HepG2 (cell line): ENCODE results near the gene MMP28. TPM values are rescaled to one million over a fixed set of nuclear protein-coding genes. Genes with fewer than 3 reads are reported as not detected.

ENCODE experiments used
- ATAC-seq: fragments of 200-7000 bp; cut with Tn5 transposase; 3 replicates; pipeline ENCODE4 v1.9.1; 2020; ENCODE audit warnings: mild to moderate bottlenecking, moderate library complexity
- BruUV-seq: library from RNA; stranded (reverse); fragments of 400-500 nt; replicated peaks from 2 replicates; lab custom pipeline; 2021; lab: Mats Ljungman, UMichigan
- CTCF ChIA-PET: fragments of 300-600 bp; formaldehyde crosslinking; extraction: SDS; loops from one replicate; lab custom pipeline; 2021; ENCODE audit warnings: low total read pairs, inconsistent platforms, low intra/inter-chr PET ratio; lab: Yijun Ruan, JAX
- POLR2A ChIA-PET: fragments of 350-600 bp; sonication (Branson Sonifier 250); formaldehyde crosslinking; loops from one replicate; lab custom pipeline; 2020; ENCODE audit warnings: antibody characterized with exemption, inconsistent platforms; lab: Yijun Ruan, JAX
- DNase-seq: peaks from one replicate; pipeline ENCODE4 v3.0.0-alpha.2; 2015; ENCODE audit warnings: low spot score
- FAIRE-seq: peaks from 3 replicates; lab custom pipeline; 2011; peaks lifted over from hg19 to GRCh38; lab: Jason Lieb, UNC
- H2AFZ ChIP-seq: one replicate; pipeline ENCODE4 v1.6.1; 2011; ENCODE audit warnings: low read length, inconsistent platforms
- H3K27ac ChIP-seq: fragments of 300-600 bp; 3 replicates; pipeline ENCODE4 v1.8.0; 2011; ENCODE audit warnings: mixed run types, mild to moderate bottlenecking, mixed read lengths, low read length, inconsistent platforms; ENCODE audit not compliant: insufficient read depth; ENCODE audit errors: extremely low read length
- H3K27me3 ChIP-seq, 2 experiments: fragments of 200-600 bp in 1 of 2; 2 replicates in 1 of 2; 3 replicates in 1 of 2; pipeline versions ENCODE4 v1.6.0 to v1.8.0; 2011; ENCODE audit warnings: low read length in 2 of 2, mild to moderate bottlenecking in 2 of 2, moderate library complexity in 2 of 2, inconsistent platforms in 1 of 2; ENCODE audit not compliant: insufficient read depth in 2 of 2, control insufficient read depth in 1 of 2
- H3K36me3 ChIP-seq, 2 experiments: fragments of 200-600 bp in 1 of 2; replicated peaks in 1 of 2; 2 replicates in 1 of 2; 3 replicates in 1 of 2; pipeline versions ENCODE4 v1.5.1 to v1.8.0; 2011; ENCODE audit warnings: low read length in 2 of 2, inconsistent platforms in 1 of 2; ENCODE audit not compliant: insufficient read depth in 2 of 2, control insufficient read depth in 1 of 2
- H3K4me1 ChIP-seq: 2 replicates; pipeline ENCODE4 v1.5.1; 2012; ENCODE audit warnings: low read length, inconsistent platforms; ENCODE audit not compliant: insufficient read depth
- H3K4me2 ChIP-seq: 2 replicates; pipeline ENCODE4 v1.6.0; 2011; ENCODE audit warnings: low read depth, low read length, inconsistent platforms
- H3K4me3 ChIP-seq, 3 experiments: fragments of 200-600 bp in 1 of 3; sonication (generic), shearing (Covaris generic) in 1 of 3; replicated peaks in 1 of 3; 2 replicates each; pipeline ENCODE4 v1.5.1; 2011 to 2016; ENCODE audit warnings: low read length in 3 of 3, inconsistent platforms in 2 of 3, low read depth in 2 of 3, mild to moderate bottlenecking in 2 of 3, control low read depth in 1 of 3, mixed read lengths in 1 of 3; ENCODE audit not compliant: insufficient read depth in 1 of 3
- H3K79me2 ChIP-seq: one replicate; pipeline ENCODE4 v1.6.1; 2011; ENCODE audit warnings: low read length, inconsistent platforms; ENCODE audit not compliant: insufficient read depth
- H3K9ac ChIP-seq: 2 replicates; pipeline ENCODE4 v1.6.0; 2011; ENCODE audit warnings: mild to moderate bottlenecking, low read depth, low read length, inconsistent platforms; ENCODE audit not compliant: insufficient read depth
- H3K9me3 ChIP-seq: 2 replicates; pipeline ENCODE4 v1.5.1; 2012; ENCODE audit warnings: mild to moderate bottlenecking, low read length
- H4K20me1 ChIP-seq: 2 replicates; pipeline ENCODE4 v1.6.0; 2011; ENCODE audit warnings: inconsistent platforms, mild to moderate bottlenecking, low read length, moderate library complexity; ENCODE audit not compliant: insufficient read depth
- CENPX ChIP-seq: sonication (generic); formaldehyde crosslinking; IDR thresholded peaks from 2 replicates; pipeline ENCODE4 v1.9.0; 2021; ENCODE audit warnings: mild to moderate bottlenecking, missing genetic modification reagents, moderate library complexity
- CHCHD3 ChIP-seq: sonication (generic); formaldehyde crosslinking; IDR thresholded peaks from 2 replicates; pipeline ENCODE4 v1.8.0; 2022; ENCODE audit warnings: mild to moderate bottlenecking, missing genetic modification reagents, moderate library complexity
- JUNB ChIP-seq: sonication (generic); formaldehyde crosslinking; IDR thresholded peaks from 2 replicates; pipeline ENCODE4 v1.8.0; 2022; ENCODE audit warnings: missing genetic modification reagents, mild to moderate bottlenecking, borderline replicate concordance
- MTA3 ChIP-seq: sonication (generic); formaldehyde crosslinking; IDR thresholded peaks from 2 replicates; pipeline ENCODE4 v1.4.0; 2020; ENCODE audit warnings: missing genetic modification reagents
- MZF1 ChIP-seq: sonication (generic); formaldehyde crosslinking; IDR thresholded peaks from 2 replicates; pipeline ENCODE4 v1.8.1; 2023; ENCODE audit warnings: mild to moderate bottlenecking, missing genetic modification reagents, borderline replicate concordance
- NFYB ChIP-seq: sonication (generic); formaldehyde crosslinking; IDR thresholded peaks from 2 replicates; pipeline ENCODE4 v1.4.0; 2020; ENCODE audit warnings: missing genetic modification reagents
- NKX3-1 ChIP-seq: sonication (generic); formaldehyde crosslinking; IDR thresholded peaks from 2 replicates; pipeline ENCODE4 v1.5.0; 2020; ENCODE audit warnings: missing genetic modification reagents
- NR2C2 ChIP-seq: sonication (generic); formaldehyde crosslinking; IDR thresholded peaks from 2 replicates; pipeline ENCODE4 v1.4.0; 2020; ENCODE audit warnings: missing genetic modification reagents, mild to moderate bottlenecking, moderate library complexity, borderline replicate concordance
- PHB2 ChIP-seq: fragments of 450-650 bp; IDR thresholded peaks from 2 replicates; pipeline ENCODE4 v1.6.1; 2018; ENCODE audit not compliant: partially characterized antibody
- SETDB1 ChIP-seq: sonication (generic); formaldehyde crosslinking; IDR thresholded peaks from 2 replicates; pipeline ENCODE4 v1.5.1; 2020; ENCODE audit warnings: missing genetic modification reagents, mild to moderate bottlenecking, borderline replicate concordance
- ZNF343 ChIP-seq: sonication (generic); formaldehyde crosslinking; IDR thresholded peaks from 2 replicates; pipeline ENCODE4 v1.4.0; 2020; ENCODE audit warnings: mild to moderate bottlenecking, missing genetic modification reagents
- ZNF570 ChIP-seq: sonication (generic); formaldehyde crosslinking; IDR thresholded peaks from 2 replicates; pipeline ENCODE4 v1.4.0; 2020; ENCODE audit warnings: mild to moderate bottlenecking, missing genetic modification reagents, borderline replicate concordance
- ZNF766 ChIP-seq: sonication (generic); formaldehyde crosslinking; IDR thresholded peaks from 2 replicates; pipeline ENCODE4 v1.5.0; 2020; ENCODE audit warnings: missing genetic modification reagents, borderline replicate concordance
- ZNF780A ChIP-seq: sonication (generic); formaldehyde crosslinking; IDR thresholded peaks from 2 replicates; pipeline ENCODE4 v1.8.0; 2022; ENCODE audit warnings: mild to moderate bottlenecking, missing genetic modification reagents, moderate library complexity
- ZSCAN22 ChIP-seq: sonication (generic); formaldehyde crosslinking; IDR thresholded peaks from 2 replicates; pipeline ENCODE4 v1.4.0; 2020; ENCODE audit warnings: mild to moderate bottlenecking, missing genetic modification reagents
- ZZZ3 ChIP-seq: sonication (generic); formaldehyde crosslinking; IDR thresholded peaks from 2 replicates; pipeline ENCODE4 v1.4.0; 2020; ENCODE audit warnings: missing genetic modification reagents, mild to moderate bottlenecking, borderline replicate concordance
- WGBS: methylation state at CpG from one replicate; pipeline ENCODE4 v1.1.6; 2017; ENCODE audit warnings: low lambda C conversion rate; 5-methylcytosine and 5-hydroxymethylcytosine counted together
- in situ Hi-C: cut with HindIII; loops from 2 replicates; pipeline ENCODE4 v1.10.0; 2017; ENCODE audit warnings: low pct_unique_long_range_greater_than_20kb; ENCODE audit not compliant: extremely low pct_ligation_motif_present
- intact Hi-C: fragments of 100-400 bp; cut with micrococcal nuclease; formaldehyde crosslinking; loops from one replicate; pipeline ENCODE4 v1.10.0; 2022; ENCODE audit not compliant: unreplicated experiment
- polyA plus RNA-seq, 8 experiments: library from polyadenylated mRNA; depleted of rRNA in 3 of 8; stranded (reverse) in 7 of 8; unstranded in 1 of 8; fragments of >200 nt; fragmentation: Illumina TruSeq in 4 of 8; extraction: Trizol in 4 of 8; gene quantifications; 2 replicates each; pipeline versions ENCODE4 v1.2.1 to v1.2.3, GENCODE V29; 2011 to 2016; ENCODE audit warnings: low read depth in 4 of 8, missing spikeins in 1 of 8, mixed read lengths in 1 of 8; ENCODE audit not compliant: insufficient read depth in 1 of 8
- total RNA-seq, 5 experiments: library from RNA; depleted of rRNA; stranded (reverse); fragments of >200 nt; fragmentation: Illumina TruSeq; extraction: Trizol; gene quantifications; 2 replicates each; pipeline ENCODE4 v1.2.3, GENCODE V29; 2016; ENCODE audit warnings: low read depth in 1 of 5
- TF ChIP-seq, protein P1 (sequence below): sonication (generic); formaldehyde crosslinking; IDR thresholded peaks from 2 replicates; pipeline ENCODE4 v1.4.0; 2020; ENCODE audit warnings: mild to moderate bottlenecking, missing genetic modification reagents
- TF ChIP-seq, protein P2 (sequence below): sonication (generic); formaldehyde crosslinking; IDR thresholded peaks from 2 replicates; pipeline ENCODE4 v1.8.1; 2023; ENCODE audit warnings: mild to moderate bottlenecking, missing genetic modification reagents
- TF ChIP-seq, protein P3 (sequence below): sonication (generic); formaldehyde crosslinking; IDR thresholded peaks from 2 replicates; pipeline ENCODE4 v1.4.0; 2020; ENCODE audit warnings: missing genetic modification reagents, mild to moderate bottlenecking, borderline replicate concordance
- TF ChIP-seq, protein P4 (sequence below): sonication (generic); formaldehyde crosslinking; IDR thresholded peaks from 2 replicates; pipeline ENCODE4 v1.4.0; 2020; ENCODE audit warnings: missing genetic modification reagents

The MMP28 gene
- total and polyA plus RNA-seq, 2 of the 13 experiments (the other 11 are each of a cell fraction or from before 2014, with no cell fraction given), result not detected

DNA sequence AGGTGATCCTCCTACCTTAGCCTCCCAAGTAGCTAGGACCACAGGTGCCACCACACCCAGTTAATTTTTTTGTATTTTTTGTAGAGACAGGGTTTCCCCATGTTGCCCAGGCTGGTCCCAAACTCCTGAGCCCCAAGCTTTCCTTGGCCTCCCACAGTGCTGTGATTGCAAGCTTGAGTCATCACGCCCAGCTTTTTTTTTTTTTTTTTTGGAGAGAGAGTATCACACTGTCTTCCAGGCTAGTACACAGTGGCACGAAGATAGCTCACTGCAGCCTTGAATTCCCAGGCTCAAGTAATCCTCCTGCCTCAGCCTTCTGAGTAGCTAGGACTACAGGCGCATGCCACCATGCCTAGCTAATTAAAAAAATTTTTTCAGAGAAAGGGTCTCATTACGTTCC, 46.1 kb upstream of the MMP28 start (continued):
- TF ChIP-seq, protein P1, sequence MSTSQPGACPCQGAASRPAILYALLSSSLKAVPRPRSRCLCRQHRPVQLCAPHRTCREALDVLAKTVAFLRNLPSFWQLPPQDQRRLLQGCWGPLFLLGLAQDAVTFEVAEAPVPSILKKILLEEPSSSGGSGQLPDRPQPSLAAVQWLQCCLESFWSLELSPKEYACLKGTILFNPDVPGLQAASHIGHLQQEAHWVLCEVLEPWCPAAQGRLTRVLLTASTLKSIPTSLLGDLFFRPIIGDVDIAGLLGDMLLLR (CRISPR knock-in tag), result no peak
- TF ChIP-seq CENPX (CRISPR knock-in tag), result no peak
- TF ChIP-seq, protein P2, sequence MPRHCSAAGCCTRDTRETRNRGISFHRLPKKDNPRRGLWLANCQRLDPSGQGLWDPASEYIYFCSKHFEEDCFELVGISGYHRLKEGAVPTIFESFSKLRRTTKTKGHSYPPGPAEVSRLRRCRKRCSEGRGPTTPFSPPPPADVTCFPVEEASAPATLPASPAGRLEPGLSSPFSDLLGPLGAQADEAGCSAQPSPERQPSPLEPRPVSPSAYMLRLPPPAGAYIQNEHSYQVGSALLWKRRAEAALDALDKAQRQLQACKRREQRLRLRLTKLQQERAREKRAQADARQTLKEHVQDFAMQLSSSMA (CRISPR knock-in tag), result no peak
- no peak for TF ChIP-seq NR2C2 (CRISPR knock-in tag)
- TF ChIP-seq ZSCAN22 (CRISPR knock-in tag), result no peak
- TF ChIP-seq, protein P3, sequence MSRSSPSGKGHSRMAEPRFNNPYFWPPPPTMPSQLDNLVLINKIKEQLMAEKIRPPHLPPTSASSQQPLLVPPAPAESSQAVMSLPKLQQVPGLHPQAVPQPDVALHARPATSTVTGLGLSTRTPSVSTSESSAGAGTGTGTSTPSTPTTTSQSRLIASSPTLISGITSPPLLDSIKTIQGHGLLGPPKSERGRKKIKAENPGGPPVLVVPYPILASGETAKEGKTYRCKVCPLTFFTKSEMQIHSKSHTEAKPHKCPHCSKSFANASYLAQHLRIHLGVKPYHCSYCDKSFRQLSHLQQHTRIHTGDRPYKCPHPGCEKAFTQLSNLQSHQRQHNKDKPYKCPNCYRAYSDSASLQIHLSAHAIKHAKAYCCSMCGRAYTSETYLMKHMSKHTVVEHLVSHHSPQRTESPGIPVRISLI (CRISPR knock-in tag), result no peak
- no peak for TF ChIP-seq ZNF780A (CRISPR knock-in tag)
- TF ChIP-seq MTA3 (CRISPR knock-in tag), result no peak

DNA sequence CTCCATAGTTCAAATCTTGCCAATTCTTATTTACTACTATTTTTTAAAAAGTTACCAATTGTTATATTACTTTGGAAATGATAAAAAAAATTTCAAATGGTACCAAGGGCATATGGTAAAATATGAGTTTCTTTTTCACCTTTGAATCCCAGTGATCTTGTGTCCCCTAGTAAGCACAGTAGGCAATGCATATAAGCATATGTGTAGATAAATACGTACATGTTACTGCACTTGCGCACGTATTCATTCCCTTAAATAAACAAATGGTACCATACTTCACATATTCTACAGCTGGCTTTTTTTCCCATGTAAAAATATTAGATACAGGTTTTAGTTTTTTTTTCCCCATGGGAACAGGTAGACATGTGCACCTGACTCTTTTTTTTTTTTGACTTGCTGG, 45.7 kb upstream of the MMP28 start:
- peaks cover 17 to 74% of the 10 kb centered on the region in 2 experiments for H3K36me3 ChIP-seq
- ATAC-seq, result no peak

More for the DNA sequence above, 45.7 kb upstream of the MMP28 start:
- intact Hi-C loops (no loop called here), in situ Hi-C loops (no loop called here)
- ChIA-PET POLR2A (no interaction called here), CTCF (no interaction called here)
- no peak overlapping the region for H3K9ac ChIP-seq
- DNase-seq, result no peak
- no peaks in the 10 kb centered on the region for H3K79me2 ChIP-seq
- H3K4me2 ChIP-seq, result no peak overlapping the region
- no peak for FAIRE-seq
- H4K20me1 ChIP-seq, result 0 out of 2 replicates have a peak, but pooled peaks cover 5% of the 10 kb centered on the region
- H3K4me3 ChIP-seq, result no peak overlapping the region
- no peak overlapping the region for H3K27ac ChIP-seq
- TF ChIP-seq, protein P4, sequence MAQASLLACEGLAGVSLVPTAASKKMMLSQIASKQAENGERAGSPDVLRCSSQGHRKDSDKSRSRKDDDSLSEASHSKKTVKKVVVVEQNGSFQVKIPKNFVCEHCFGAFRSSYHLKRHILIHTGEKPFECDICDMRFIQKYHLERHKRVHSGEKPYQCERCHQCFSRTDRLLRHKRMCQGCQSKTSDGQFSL, result no peak
- TF ChIP-seq ZNF766 (CRISPR knock-in tag) (no peak), CHCHD3 (CRISPR knock-in tag) (no peak), ZNF570 (CRISPR knock-in tag) (no peak), NKX3-1 (CRISPR knock-in tag) (no peak), ZNF343 (CRISPR knock-in tag) (no peak), SETDB1 (CRISPR knock-in tag) (no peak), MZF1 (CRISPR knock-in tag) (no peak), PHB2 (no peak), NFYB (CRISPR knock-in tag) (no peak), ZZZ3 (no peak), JUNB (CRISPR knock-in tag) (no peak)
- BruUV-seq, result no TSS peak
- H3K27me3 ChIP-seq, result no peaks in the 10 kb centered on the region
- H3K4me1 ChIP-seq, result peaks cover 26% of the 10 kb centered on the region
- H2AFZ ChIP-seq, result no peak overlapping the region
- WGBS, result 80% methylated on average over 3 of the region's 3 CpGs
- H3K9me3 ChIP-seq, result no peaks in the 10 kb centered on the region
